OCI-LY1 (cell line): ENCODE data around the gene DNAJB5.

Source experiments
- EZH2 ChIP-seq: fragments of 200-600 bp; sonication (generic), shearing (Covaris generic); IDR thresholded peaks from 2 replicates; pipeline ENCODE4 v1.8.0; 2017; ENCODE audit warnings: borderline replicate concordance, mixed run types, mild to moderate bottlenecking, antibody characterized with exemption, low read length, moderate library complexity, mixed read lengths
- TF ChIP-seq, protein P1 (sequence below): fragments of 200-600 bp; sonication (generic), shearing (Covaris generic); IDR thresholded peaks from 2 replicates; pipeline ENCODE4 v1.5.1; 2017; ENCODE audit warnings: mild to moderate bottlenecking, antibody characterized with exemption, low read length, moderate library complexity, mixed read lengths

DNA sequence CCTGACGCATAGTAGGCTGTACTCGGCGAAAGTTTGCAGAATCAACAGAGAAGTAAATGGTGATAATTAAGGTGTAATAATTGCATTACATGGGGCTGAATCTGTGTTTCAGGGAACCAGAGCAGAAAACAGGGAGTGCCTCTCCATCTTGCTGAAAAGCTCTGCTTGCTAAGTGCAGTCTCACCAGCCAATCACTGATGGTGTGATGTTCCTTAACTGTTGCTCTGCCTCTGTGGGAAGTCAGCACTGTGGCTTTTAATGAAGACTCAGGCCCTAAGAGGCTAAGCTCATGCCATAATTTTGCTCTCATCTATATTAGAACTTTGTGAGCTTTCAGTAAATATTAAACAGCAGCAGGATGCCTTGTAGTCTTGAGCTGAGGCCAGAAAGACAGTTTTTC is 27.0 kb upstream of the DNAJB5 start:
- TF ChIP-seq, protein P1, sequence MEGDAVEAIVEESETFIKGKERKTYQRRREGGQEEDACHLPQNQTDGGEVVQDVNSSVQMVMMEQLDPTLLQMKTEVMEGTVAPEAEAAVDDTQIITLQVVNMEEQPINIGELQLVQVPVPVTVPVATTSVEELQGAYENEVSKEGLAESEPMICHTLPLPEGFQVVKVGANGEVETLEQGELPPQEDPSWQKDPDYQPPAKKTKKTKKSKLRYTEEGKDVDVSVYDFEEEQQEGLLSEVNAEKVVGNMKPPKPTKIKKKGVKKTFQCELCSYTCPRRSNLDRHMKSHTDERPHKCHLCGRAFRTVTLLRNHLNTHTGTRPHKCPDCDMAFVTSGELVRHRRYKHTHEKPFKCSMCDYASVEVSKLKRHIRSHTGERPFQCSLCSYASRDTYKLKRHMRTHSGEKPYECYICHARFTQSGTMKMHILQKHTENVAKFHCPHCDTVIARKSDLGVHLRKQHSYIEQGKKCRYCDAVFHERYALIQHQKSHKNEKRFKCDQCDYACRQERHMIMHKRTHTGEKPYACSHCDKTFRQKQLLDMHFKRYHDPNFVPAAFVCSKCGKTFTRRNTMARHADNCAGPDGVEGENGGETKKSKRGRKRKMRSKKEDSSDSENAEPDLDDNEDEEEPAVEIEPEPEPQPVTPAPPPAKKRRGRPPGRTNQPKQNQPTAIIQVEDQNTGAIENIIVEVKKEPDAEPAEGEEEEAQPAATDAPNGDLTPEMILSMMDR, result no peak
- TF ChIP-seq EZH2, result no peak
